GM21737 (cell line): ENCODE data around the gene SLC25A1.

Experiments used
- ATAC-seq: cut with Tn5 transposase; IDR thresholded peaks from one replicate; pipeline ENCODE4 v1.9.1; 2021; ENCODE audit warnings: mild to moderate bottlenecking, moderate library complexity; ENCODE audit not compliant: unreplicated experiment

SLC25A1 gene

DNA sequence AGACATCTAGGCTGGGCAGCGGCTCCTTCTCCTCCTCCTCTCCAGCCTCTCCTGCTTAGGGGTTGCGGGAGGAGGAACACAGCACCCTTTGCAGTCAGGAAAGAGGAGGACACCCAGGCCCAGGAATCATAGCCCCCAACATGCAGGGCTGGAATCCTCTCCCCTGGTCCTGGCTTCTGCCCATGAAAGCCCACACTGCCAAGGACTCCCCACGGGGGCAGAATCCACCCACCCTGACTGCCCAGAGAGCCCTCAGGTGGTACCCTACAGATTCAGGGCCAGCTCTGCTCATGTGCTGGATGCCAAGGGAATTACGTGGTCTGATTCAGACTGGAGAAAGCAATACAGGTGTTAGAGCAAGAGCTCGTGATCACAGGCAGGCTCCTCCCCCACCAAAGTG lies 38.6 kb downstream of the SLC25A1 start:
- ATAC-seq = no peak

DNA sequence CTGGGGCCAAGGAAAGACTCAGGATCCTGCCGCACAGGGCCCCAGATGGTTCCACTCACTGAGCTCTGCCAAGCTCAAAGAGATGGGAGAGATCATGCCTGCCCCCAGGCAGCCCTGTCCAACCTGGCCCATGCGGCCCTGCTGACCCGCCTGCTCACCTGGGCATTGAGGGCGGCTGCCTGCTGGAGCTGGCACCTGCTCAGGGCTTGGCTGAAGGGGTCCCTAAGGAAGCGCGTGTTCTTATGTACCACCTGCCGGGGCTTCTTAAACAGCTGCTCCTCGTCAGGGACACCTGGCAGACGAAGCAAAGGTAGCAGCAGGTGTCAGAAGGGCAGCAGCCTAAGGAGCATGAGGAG lies 39.6 kb downstream of the SLC25A1 start:
- ATAC-seq = no peak

- no peak for ATAC-seq
Measured at GRCh38 chr22:19138217-19139000, 40.1 kb downstream of the SLC25A1 start.

GRCh38 chr22:19137384-19138216 lies 40.9 kb downstream of the SLC25A1 start:
- ATAC-seq = no peak

DNA sequence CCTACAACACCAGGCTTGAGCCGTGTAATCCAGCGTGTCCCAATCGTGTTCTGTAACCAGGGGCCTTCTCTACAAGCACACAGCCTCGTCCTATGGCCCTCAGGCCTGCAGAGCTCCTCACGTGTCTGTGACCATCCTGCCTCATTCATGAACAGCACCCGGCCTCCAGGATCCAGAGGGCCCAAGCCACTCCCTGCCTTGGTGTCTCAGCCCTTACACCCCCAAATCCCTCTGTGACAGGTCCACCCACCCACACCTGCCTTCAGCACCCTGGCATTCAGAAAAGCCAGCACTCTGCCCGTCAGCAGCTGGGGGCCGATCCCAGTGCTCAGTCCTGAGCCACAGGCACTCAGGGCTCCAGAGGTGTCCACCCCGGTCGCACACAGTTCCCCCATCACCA lies 41.6 kb downstream of the SLC25A1 start:
- no peak for ATAC-seq

DNA sequence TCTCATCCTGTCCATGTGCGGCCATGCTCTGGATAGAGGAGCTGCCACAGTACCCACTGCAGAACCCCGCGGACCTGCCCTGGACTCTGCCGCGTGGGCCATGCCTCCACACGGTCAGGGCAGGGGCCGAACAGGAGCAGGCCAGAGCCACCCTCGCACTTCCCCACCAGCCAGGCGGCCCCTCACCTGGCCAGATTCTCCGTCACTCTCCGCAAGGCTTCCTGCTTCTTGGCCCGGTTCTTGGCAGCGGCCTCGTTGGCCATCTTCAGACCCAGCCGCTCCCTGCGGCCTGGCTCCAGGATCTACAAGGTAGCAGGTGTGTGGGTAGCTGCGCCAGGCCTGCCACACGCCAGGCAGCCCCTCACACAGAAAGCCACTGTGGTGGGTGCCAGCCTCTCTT lies 43.7 kb downstream of the SLC25A1 start:
- ATAC-seq = no peak

DNA sequence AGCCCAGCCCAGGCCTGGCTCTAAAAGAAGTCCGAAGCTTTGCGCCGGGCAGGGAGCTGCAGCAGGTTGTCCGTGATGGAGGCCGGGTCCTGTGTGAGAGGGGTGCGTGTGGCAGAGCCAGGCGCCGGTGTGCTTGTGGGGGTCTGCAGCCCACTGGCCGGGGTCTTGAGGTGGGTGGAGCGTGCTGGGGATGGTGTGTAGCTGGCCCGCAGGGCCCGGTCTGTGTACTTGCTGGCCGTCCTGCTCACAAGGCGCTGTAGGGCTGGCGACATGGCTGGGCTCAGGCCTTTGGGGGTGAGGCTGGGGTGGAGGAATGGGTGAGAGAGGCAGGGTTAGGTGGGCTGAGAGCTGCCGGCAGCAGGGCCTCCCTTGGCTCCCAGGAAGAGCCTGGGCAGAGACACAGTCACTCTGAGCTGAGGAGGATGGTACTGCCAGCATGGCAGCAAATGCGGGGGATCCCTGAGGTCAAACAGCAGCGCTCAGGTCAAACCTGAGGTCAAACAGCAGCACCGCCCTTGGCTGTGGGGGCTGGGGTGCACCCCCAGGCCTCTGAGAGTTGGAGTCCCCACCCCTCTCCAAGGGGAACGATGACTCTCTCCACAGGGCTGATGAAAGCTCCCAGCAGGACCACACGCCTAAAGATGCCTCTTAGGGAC lies 44.2 kb downstream of the SLC25A1 start:
- no peak for ATAC-seq

DNA sequence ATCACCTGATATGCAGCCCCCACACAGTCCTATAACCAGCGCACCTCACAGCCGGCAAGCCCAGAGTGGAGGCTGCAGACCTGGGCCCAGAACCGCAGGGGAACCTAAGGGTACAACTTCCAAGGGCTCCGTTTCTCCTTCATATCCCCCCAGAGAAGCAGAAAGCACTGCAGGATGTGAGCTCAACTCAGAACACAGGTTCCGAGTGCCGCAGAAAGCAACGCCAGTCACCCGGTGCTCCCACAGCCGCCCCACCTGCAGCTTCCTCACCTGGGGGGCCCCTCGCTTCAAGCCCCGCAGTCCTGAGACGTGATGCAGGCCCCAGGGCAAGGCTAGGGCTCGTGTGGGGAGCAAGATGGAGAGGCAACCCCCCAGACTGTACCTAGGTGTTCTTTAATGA lies 45.0 kb downstream of the SLC25A1 start:
- no peak for ATAC-seq

DNA sequence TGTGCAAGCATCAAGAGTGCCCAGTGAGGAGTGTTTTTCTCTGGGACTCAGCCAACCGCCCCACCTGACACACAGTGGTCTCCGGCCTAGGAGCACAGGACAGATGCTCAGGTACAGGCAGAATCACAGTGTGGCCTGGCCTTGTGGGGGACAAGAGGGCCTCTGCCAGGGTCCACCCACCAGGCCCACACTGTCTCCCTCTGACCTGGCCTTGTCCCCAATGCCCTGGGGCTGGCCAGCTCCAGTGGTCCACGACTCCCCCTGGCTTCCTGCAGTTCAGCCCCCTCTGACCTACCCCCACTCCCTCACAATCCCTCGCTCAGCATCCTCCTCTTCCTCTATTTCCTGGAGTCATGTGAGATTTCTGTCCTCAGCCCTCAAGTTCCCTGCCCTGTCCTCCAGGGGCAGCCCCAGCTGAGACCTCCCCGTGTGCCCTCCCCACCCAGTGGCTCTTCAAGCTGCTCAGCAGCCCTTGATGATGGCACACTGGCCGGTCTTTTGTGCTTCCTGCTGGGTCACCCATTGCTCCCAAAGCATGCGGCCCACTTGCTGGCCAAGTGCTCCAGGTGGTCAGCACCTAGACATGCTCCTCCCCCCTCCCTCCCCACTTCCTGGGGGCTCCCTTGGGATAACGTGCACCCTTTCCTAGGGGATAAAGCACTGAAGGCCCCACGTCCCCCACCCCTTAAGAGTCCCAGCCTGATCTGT lies 45.7 kb downstream of the SLC25A1 start:
- no peak for ATAC-seq

GRCh38 chr22:19132153-19132552 lies 46.4 kb downstream of the SLC25A1 start:
- no peak for ATAC-seq

DNA sequence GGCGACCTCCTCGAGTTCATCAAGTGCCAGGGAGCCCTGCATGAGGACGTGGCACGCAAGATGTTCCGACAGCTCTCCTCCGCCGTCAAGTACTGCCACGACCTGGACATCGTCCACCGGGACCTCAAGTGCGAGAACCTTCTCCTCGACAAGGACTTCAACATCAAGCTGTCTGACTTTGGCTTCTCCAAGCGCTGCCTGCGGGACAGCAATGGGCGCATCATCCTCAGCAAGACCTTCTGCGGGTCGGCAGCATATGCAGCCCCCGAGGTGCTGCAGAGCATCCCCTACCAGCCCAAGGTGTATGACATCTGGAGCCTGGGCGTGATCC lies 46.9 kb downstream of the SLC25A1 start:
- ATAC-seq = no peak

- ATAC-seq = no peak
Measured at GRCh38 chr22:19130959-19131684, 47.4 kb downstream of the SLC25A1 start, which contains the start of gene TSSK2. TSSK2 (plus strand) TSS chr22:19131308; CDS start chr22:19131400, 92 bp downstream.

GRCh38 chr22:19129871-19130270 lies 48.7 kb downstream of the SLC25A1 start:
- no peak for ATAC-seq

DNA sequence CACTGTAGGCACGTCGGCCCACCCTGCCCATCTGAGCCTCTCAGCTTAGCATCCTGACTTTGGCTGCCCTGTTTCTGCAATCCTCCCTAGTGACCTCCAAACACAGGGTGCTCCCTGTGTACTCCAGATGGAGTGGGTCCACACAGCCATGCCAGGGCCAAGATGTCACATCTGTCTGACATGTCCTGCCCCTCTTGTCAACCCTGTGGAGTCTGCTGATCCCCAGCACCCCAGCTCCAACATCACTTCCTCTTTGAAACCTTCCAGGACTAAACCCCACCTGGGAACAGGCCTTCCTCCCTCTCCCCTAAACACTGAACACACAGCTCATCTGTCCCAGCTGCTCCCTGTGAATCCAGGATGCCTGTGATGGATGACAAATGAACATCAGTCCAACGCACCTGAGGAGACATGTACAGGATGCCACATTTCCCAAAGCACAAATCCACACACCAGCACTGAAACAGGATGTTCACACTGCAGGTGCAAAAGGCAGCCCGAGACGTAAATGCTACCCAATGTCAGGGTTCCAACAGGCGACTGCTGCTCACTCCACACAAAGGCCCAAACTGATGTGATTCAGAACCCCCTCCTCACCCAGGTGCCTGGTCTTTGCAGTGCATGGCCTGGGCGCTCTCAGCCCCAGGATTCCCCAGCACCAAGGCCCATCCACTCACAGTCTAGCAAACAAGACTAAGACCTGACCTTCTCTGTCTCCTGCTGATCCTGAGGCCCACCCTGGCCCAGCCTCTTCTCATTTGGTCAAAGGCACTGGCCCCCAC lies 49.4 kb downstream of the SLC25A1 start:
- ATAC-seq = no peak

GRCh38 chr22:19128009-19128401 lies 50.5 kb downstream of the SLC25A1 start:
- no peak for ATAC-seq

- no peak for ATAC-seq
Measured at GRCh38 chr22:19127329-19128008, 51.1 kb downstream of the SLC25A1 start.

- ATAC-seq = no peak
Measured at GRCh38 chr22:19126309-19127273, 51.9 kb downstream of the SLC25A1 start.
